Peyer's patch (tissue), 4 donors: ENCODE results near the gene FNDC3A. TPM values are rescaled to one million over a fixed set of nuclear protein-coding genes. Genes with fewer than 3 reads are reported as not detected.

Source experiments
- DNase-seq, 3 donors: peaks; one replicate each; pipeline ENCODE4 v3.0.0-alpha.2; 2017 to 2019
- H3K27ac ChIP-seq, 4 donors: fragments of 200-600 bp; sonication (generic); one replicate each; pipeline ENCODE4 v1.5.1; 2016 to 2019
- H3K27me3 ChIP-seq, 2 donors: fragments of 200-600 bp; sonication (generic); one replicate each; pipeline ENCODE4 v1.5.1; 2019
- H3K36me3 ChIP-seq, 3 donors: fragments of 200-600 bp; sonication (generic); one replicate each; pipeline ENCODE4 v1.5.1; 2016 to 2019
- H3K4me1 ChIP-seq, 4 donors: fragments of 200-600 bp; sonication (generic); one replicate each; pipeline ENCODE4 v1.5.1; 2016 to 2019
- H3K4me3 ChIP-seq, 4 donors: fragments of 200-600 bp; sonication (generic); 1 replicate in 3 of 4; 2 replicates in 1 of 4; pipeline ENCODE4 v1.5.1; 2016 to 2019; ENCODE audit warnings: mild to moderate bottlenecking in 1 of 4
- H3K9me3 ChIP-seq, 4 donors: fragments of 200-600 bp; sonication (generic); one replicate each; pipeline ENCODE4 v1.5.1; 2016 to 2019; ENCODE audit warnings: mild to moderate bottlenecking in 1 of 4
- CTCF ChIP-seq, 6 experiments: fragments of 450-650 bp in 4 of 6; fragments of 200-600 bp in 2 of 6; sonication (generic) in 1 of 6; IDR thresholded peaks; one replicate each; pipeline ENCODE4 v1.5.1; 2017 to 2019; ENCODE audit warnings: antibody characterized with exemption in 6 of 6, mild to moderate bottlenecking in 3 of 6, moderate library complexity in 1 of 6
- POLR2A ChIP-seq, 2 donors: fragments of 450-650 bp; IDR thresholded peaks; one replicate each; pipeline ENCODE4 v1.5.1; 2017; ENCODE audit warnings: antibody characterized with exemption in 2 of 2, mild to moderate bottlenecking in 2 of 2, moderate library complexity in 2 of 2
- total RNA-seq, 4 donors: library from RNA; depleted of rRNA; stranded (reverse); fragments of >200 nt; gene quantifications; one replicate each; pipeline ENCODE4 v1.1.0, GENCODE V29; 2016

Gene FNDC3A
- total RNA-seq, 4 donors from 2014 or later, result 40.4 to 75.0 (median 52.6) TPM

- Histone ChIP-seq H3K27ac (peak overlapping the region in 2 of 4 donors; percentile 61 to 70), H3K4me3 (no peak overlapping the region), H3K4me1 (peaks cover 0 to 15% (median 0%) of the 10 kb centered on the region in 4 donors), H3K27me3 (no peaks in the 10 kb centered on the region), H3K36me3 (no peaks in the 10 kb centered on the region), H3K9me3 (no peaks in the 10 kb centered on the region)
- peak in 1 of 3 donors; percentile 58 for DNase-seq
- TF ChIP-seq CTCF (IDR thresholded peaks at IDR 0.05) (no peak), POLR2A (IDR thresholded peaks at IDR 0.05) (no peak)
These were observed 122.5 kb downstream of the FNDC3A start for GRCh38 chr13:49098198-49098597.

- peak in 4 of 6 experiments; percentile 20 to 70 (median 63) for TF ChIP-seq CTCF (IDR thresholded peaks at IDR 0.05)
- TF ChIP-seq POLR2A (IDR thresholded peaks at IDR 0.05), result no peak
- H3K36me3 ChIP-seq, result no peaks in the 10 kb centered on the region
- H3K4me1 ChIP-seq, result peaks cover 0 to 15% (median 0%) of the 10 kb centered on the region in 4 donors
- no peaks in the 10 kb centered on the region for H3K9me3 ChIP-seq
- no peaks in the 10 kb centered on the region for H3K27me3 ChIP-seq
- no peak for DNase-seq
- peak overlapping the region in 2 of 4 donors; percentile 61 to 70 for H3K27ac ChIP-seq
- no peak overlapping the region for H3K4me3 ChIP-seq
These were observed 123.2 kb downstream of the FNDC3A start for GRCh38 chr13:49098771-49099512.

GRCh38 chr13:49099513-49099877, 123.8 kb downstream of the FNDC3A start:
- Histone ChIP-seq H3K4me3 (no peak overlapping the region), H3K27ac (peak overlapping the region in 1 of 4 donors; percentile 70), H3K4me1 (peaks cover 0 to 15% (median 0%) of the 10 kb centered on the region in 4 donors), H3K27me3 (no peaks in the 10 kb centered on the region), H3K9me3 (no peaks in the 10 kb centered on the region), H3K36me3 (no peaks in the 10 kb centered on the region)
- no peak for TF ChIP-seq POLR2A (IDR thresholded peaks at IDR 0.05)
- no peak for TF ChIP-seq CTCF (IDR thresholded peaks at IDR 0.05)
- DNase-seq, result no peak

- Histone ChIP-seq H3K36me3 (no peaks in the 10 kb centered on the region), H3K27ac (no peak overlapping the region), H3K27me3 (no peaks in the 10 kb centered on the region), H3K4me1 (peaks cover 0 to 15% (median 0%) of the 10 kb centered on the region in 4 donors), H3K4me3 (no peak overlapping the region), H3K9me3 (no peaks in the 10 kb centered on the region)
- DNase-seq, result no peak
- TF ChIP-seq POLR2A (IDR thresholded peaks at IDR 0.05), result no peak
- no peak for TF ChIP-seq CTCF (IDR thresholded peaks at IDR 0.05)
These were observed 125.2 kb downstream of the FNDC3A start for GRCh38 chr13:49100637-49101570.

GRCh38 chr13:49108196-49108595, 132.5 kb downstream of the FNDC3A start:
- H3K36me3 ChIP-seq, result no peaks in the 10 kb centered on the region
- H3K27ac ChIP-seq, result no peak overlapping the region
- no peak overlapping the region for H3K4me3 ChIP-seq
- H3K27me3 ChIP-seq, result no peaks in the 10 kb centered on the region
- no peaks in the 10 kb centered on the region for H3K9me3 ChIP-seq
- TF ChIP-seq POLR2A (IDR thresholded peaks at IDR 0.05) (no peak), CTCF (IDR thresholded peaks at IDR 0.05) (no peak)
- H3K4me1 ChIP-seq, result peaks cover 0 to 19% (median 0%) of the 10 kb centered on the region in 4 donors
- DNase-seq, result no peak
